H1 (cell line): Measurements from ENCODE around the gene FLT4. TPM values are rescaled to one million over a fixed set of nuclear protein-coding genes. Genes with fewer than 3 reads are reported as not detected.

ENCODE experiments used
- CBX8 ChIP-seq: fragments of 300-800, 300-1000 bp; sonication (generic); IDR thresholded peaks from 2 replicates; pipeline ENCODE4 v1.7.1; 2016; ENCODE audit warnings: low read depth, low read length, borderline replicate concordance
- KDM4A ChIP-seq: IDR thresholded peaks from one replicate; pipeline ENCODE4 v1.7.1; 2012; ENCODE audit warnings: low read depth, mild to moderate bottlenecking, moderate library complexity, low read length, inconsistent platforms; ENCODE audit not compliant: severe bottlenecking
- MAFK ChIP-seq: IDR thresholded peaks from 2 replicates; pipeline ENCODE4 v1.6.1; 2012; ENCODE audit warnings: low read depth, mild to moderate bottlenecking, improper control_type of control experiment, low read length
- PHF8 ChIP-seq: fragments of 200-600 bp; sonication (generic); conservative IDR thresholded peaks from 2 replicates; pipeline ENCODE4 v1.7.1; 2012; ENCODE audit warnings: low read depth, mild to moderate bottlenecking, inconsistent platforms, low read length, moderate library complexity
- RAD21 ChIP-seq, 2 experiments: IDR thresholded peaks in 1 of 2; conservative IDR thresholded peaks in 1 of 2; 2 replicates each; pipeline ENCODE4 v1.6.1; 2011; ENCODE audit warnings: low read depth in 2 of 2, low read length in 2 of 2, improper control_type of control experiment in 1 of 2, inconsistent platforms in 1 of 2, mild to moderate bottlenecking in 1 of 2, moderate library complexity in 1 of 2
- polyA plus RNA-seq, 7 experiments: library from polyadenylated mRNA; depleted of rRNA in 3 of 7; stranded (reverse) in 5 of 7; unstranded in 2 of 7; fragments of >200 nt in 5 of 7; fragments of 200-250 nt in 2 of 7; gene quantifications; 1 replicate in 5 of 7; 2 replicates in 1 of 7; 4 replicates in 1 of 7; pipeline versions ENCODE4 v1.2.1 to v1.2.3, GENCODE V29; 2011 to 2013; ENCODE audit warnings: missing spikeins in 2 of 7, mixed read lengths in 2 of 7
- total RNA-seq: library from RNA; stranded (reverse); fragmentation: NEBNext Ultra II Directional; extraction: Animal tissue kit (Norgen Biotek cat#: 25700); gene quantifications from 2 replicates; pipeline ENCODE4 v1.2.1, GENCODE V29; 2021
- TF ChIP-seq, protein P1 (sequence below): IDR thresholded peaks from 2 replicates; pipeline ENCODE4 v1.6.1; 2012; ENCODE audit warnings: inconsistent platforms
- TF ChIP-seq, protein P2 (sequence below): IDR thresholded peaks from 2 replicates; pipeline ENCODE4 v1.6.1; 2011; ENCODE audit warnings: low read depth, mild to moderate bottlenecking, low read length; ENCODE audit not compliant: insufficient read depth
- TF ChIP-seq, protein P3 (sequence below): IDR thresholded peaks from 2 replicates; pipeline ENCODE4 v1.6.1; 2012; ENCODE audit warnings: inconsistent platforms

Gene FLT4
- total and polyA plus RNA-seq, 2 of the 8 experiments (the other 6 are each of a cell fraction or from before 2014, with no cell fraction given) = 6.5 to 7.7 TPM

DNA sequence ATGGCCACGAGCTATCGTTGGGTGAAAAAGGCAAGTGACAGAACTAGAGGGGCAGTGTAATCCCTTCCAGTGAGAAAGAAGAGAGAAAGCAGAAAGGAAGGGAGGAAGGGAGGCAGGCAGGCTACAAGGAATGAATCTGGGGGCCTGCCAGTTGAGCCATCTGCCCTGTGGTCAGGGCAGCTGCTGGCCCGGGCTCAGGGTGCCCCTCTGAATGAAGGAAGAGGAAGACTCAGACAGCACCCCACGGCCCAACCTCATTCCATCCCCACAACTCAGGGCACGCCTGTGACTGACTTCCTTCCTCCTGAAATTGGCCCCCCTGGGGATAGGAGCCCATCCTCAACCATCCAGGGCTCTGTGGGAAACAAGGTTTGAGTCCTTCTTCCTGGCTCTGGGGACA lies 20.3 kb upstream of the FLT4 start (continued):
- TF ChIP-seq, protein P1, sequence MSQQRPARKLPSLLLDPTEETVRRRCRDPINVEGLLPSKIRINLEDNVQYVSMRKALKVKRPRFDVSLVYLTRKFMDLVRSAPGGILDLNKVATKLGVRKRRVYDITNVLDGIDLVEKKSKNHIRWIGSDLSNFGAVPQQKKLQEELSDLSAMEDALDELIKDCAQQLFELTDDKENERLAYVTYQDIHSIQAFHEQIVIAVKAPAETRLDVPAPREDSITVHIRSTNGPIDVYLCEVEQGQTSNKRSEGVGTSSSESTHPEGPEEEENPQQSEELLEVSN = no peak
- no peak for TF ChIP-seq CBX8
- no peak for TF ChIP-seq PHF8
- TF ChIP-seq, protein P2, sequence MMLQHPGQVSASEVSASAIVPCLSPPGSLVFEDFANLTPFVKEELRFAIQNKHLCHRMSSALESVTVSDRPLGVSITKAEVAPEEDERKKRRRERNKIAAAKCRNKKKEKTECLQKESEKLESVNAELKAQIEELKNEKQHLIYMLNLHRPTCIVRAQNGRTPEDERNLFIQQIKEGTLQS = no peak
- TF ChIP-seq, protein P3, sequence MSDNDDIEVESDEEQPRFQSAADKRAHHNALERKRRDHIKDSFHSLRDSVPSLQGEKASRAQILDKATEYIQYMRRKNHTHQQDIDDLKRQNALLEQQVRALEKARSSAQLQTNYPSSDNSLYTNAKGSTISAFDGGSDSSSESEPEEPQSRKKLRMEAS = no peak
- TF ChIP-seq KDM4A = no peak
- no peak for TF ChIP-seq RAD21 (IDR thresholded peaks at IDR 0.05 in 1 of 2, conservative IDR thresholded peaks at IDR 0.05 in 1 of 2; ENCODE audit: low read depth in 2 of 2, low read length in 2 of 2)
- no peak for TF ChIP-seq MAFK
- TF ChIP-seq, all 59 proteins: peak for 0
